ENCODE measurements around the gene IGFBP4.

IGFBP4 gene

DNA sequence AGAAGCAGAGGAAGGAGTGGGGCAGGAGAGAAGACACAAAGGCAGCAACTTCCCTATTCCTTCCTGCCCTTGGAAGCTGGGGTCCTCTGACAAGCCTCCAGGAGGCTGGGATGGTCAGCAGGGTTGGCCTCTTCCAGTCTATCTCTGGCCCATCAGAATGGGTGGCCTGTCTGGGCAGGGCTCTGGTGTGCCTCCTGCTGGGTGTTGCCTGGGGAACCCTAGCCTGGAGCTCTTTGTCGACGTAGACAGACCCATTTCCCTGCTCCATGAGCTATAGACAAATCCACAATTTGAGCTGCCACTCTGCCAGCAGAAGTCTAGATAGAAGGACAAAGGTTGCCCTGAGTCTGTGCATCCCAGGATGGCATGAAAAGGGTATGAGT lies 11.4 kb downstream of the IGFBP4 start:
- H3K4me3 ChIP-seq (ENCODE audit: low read depth, low read length): no peak overlapping the region

DNA sequence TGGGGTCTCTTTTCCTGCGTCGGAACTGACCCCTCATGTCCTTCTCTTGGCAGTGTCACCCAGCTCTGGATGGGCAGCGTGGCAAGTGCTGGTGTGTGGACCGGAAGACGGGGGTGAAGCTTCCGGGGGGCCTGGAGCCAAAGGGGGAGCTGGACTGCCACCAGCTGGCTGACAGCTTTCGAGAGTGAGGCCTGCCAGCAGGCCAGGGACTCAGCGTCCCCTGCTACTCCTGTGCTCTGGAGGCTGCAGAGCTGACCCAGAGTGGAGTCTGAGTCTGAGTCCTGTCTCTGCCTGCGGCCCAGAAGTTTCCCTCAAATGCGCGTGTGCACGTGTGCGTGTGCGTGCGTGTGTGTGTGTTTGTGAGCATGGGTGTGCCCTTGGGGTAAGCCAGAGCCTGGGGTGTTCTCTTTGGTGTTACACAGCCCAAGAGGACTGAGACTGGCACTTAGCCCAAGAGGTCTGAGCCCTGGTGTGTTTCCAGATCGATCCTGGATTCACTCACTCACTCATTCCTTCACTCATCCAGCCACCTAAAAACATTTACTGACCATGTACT lies 13.2 kb downstream of the IGFBP4 start:
- no peak overlapping the region for H3K4me3 ChIP-seq (ENCODE audit: low read depth, low read length)

DNA sequence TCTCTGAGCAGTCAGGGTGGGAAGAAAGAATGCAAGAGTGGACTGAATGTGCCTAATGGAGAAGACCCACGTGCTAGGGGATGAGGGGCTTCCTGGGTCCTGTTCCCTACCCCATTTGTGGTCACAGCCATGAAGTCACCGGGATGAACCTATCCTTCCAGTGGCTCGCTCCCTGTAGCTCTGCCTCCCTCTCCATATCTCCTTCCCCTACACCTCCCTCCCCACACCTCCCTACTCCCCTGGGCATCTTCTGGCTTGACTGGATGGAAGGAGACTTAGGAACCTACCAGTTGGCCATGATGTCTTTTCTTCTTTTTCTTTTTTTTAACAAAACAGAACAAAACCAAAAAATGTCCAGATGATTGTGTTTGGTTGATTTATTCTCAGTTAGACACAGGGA lies 14.1 kb downstream of the IGFBP4 start:
- no peak overlapping the region for H3K4me3 ChIP-seq (ENCODE audit: low read depth, low read length)

DNA sequence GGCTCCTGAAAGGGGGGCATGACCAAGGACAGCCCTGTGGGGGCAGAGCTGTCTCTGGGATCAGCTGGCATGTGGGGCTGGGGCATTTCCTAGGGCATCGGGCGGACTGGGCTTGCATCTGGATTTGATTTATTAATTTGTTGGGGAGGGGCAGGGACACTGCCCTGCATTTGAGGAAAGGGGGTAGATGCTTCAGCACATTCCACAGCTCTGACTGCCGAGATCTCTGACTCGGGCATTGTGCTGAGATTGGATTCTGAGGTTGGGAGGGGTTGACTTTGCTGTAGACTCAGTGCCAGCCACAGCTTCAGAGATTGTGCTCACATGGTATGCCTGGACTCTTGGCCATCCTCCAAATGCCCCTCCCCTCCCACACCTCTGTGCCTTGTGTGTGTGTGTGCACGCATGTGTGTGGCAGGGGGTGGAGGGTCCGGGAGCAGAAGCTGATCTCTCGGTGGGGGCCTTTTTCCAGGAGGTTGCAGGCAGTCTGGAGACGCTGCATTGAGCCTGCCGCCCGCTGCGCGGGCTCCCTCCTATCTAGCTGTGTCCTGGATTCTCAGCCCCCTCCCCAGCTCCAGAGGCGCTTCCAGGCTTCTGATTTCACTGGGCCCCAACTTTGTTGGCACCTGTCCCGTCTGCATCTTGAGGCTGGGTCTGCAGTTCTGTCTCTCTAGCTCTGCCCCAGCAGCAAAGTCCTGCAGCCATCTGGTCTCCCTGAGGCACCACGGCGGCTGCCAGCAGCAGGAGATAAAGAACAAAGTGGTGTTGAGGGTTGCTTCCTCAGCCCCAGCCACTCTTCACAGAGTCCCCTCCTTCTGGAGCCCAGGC lies 14.9 kb downstream of the IGFBP4 start:
- H3K4me3 ChIP-seq (ENCODE audit: low read depth, low read length): no peak overlapping the region

DNA sequence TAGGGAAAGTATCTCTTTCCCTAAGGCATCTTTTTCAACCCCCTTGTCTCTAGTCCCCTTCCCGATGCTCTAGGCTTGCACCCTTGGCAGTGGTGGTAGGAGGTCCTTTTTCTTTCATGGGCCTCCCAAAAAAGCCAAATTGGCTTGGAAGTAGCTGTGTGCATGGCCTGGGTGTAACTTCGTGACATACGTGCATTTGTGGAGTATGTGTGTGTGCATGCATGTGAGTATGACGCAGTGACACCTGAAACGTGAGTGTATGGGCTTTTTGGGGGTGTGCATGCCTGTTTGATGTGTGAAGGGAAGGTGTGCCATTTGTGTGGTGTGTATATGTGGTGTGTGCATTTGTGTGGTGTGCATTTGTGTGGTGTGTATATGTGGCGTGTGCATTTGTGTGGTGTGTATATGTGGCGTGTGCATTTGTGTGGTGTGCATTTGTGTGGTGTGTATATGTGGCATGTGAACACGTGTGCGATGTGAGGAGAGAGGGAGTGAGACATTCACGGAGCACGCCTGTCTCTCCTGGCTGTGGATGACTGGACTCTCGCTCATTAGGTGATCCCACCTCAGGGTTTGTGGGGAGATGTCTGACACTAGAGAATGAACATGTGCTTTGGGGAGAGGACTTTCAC lies 15.7 kb downstream of the IGFBP4 start:
- no peak overlapping the region for H3K4me3 ChIP-seq (ENCODE audit: low read depth, low read length)

DNA sequence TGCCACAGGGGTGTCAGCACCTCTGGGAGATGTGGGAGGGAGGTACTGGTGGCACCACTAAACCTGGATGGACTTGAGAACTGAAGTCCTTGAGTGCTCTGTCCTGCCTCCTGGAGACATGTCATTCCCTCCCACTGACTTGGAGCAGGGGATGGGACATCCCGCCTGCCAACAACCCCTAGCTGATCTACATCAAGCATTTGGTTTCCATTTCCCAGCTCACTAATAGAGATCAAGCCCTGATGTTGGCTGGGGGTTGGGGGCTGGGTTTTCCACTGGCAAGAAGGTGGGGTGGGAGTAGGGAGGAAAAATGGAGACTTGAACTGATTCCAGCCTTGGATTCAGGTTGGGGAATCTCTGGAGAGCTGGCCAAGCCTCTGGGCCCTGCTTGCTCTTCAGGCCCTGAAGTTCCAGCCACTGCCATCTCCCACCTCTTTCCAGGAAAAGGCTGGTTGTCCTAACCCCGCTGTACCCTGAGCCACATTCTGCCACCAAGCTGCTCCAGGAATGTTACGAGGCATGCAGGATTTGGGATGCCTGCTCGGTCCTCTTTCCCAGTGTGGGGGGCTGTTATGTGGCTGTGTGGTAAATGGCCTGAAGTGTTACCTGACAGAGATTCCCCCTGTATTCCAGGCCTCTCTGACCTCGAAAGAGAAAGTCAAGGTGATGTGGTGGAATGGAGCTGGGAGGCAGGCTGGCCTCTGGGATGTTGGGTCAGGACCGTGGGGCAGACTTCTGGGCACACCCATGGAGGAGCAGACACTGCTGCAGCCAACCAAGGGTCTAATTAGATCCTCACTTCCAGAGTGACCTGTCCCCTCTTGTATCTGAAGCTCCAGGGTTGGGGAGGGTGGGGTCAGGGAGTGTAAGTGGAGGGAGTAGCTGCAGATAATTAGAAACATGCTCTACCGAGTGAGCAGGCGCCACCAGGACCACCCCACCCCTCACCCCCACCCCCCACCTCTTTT lies 16.7 kb downstream of the IGFBP4 start:
- H3K4me3 ChIP-seq (ENCODE audit: low read depth, low read length): no peak overlapping the region

DNA sequence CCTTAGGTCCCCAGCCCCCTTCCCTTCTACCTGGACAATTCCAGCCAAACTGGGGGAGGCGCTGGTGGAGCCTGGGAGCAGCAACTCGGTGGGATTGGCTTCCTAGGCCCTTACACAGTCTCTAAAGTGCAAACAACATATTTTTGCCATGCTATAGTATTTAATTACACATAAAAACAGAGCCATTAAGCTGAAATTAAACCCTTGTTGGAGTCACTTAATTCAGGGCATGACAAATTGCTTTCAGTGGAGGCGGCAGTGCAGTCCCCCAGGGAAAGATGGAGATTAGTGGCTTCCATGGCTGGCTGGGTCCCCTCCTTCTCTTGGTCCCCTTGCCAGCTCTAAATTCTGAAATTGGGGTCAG lies 17.3 kb downstream of the IGFBP4 start:
- H3K4me3 ChIP-seq (ENCODE audit: low read depth, low read length): no peak overlapping the region

DNA sequence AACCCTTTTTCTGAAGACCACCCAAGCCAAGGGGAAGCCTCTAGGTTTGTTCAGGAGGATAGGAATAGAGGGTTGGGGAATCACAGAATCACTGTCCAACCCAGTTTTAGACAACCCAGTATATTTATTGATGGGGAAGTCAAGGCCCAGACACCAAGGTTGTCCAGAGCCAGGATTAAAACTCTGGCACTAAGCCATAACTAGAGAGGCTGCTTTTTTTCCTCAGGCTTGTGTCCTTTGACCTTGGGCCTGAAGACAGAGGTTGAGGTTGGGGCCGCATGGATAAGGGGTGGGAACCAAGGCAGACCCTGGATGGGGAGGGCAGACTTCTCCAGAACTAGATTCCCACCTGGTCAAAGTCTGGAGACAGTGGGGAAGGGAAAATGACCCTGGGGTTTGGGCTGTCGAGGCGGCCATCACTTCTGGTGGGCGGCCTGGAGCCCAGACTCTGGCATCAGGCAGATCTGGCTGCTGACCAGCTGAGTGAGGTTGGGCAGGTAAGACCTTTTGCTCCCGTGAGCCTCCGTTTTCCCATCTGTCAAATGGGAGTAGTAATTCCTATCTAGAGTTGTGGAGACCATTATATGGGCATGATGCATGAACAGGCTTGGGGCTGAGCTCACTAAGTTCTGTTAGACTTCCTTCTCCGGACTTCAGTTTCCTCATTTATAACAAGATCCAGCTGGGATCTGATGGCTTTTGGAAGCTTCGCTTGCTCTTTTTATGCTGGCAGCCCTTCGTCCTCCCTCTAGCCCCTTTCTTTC lies 17.9 kb downstream of the IGFBP4 start:
- H3K4me3 ChIP-seq (ENCODE audit: low read depth, low read length): no peak overlapping the region

DNA sequence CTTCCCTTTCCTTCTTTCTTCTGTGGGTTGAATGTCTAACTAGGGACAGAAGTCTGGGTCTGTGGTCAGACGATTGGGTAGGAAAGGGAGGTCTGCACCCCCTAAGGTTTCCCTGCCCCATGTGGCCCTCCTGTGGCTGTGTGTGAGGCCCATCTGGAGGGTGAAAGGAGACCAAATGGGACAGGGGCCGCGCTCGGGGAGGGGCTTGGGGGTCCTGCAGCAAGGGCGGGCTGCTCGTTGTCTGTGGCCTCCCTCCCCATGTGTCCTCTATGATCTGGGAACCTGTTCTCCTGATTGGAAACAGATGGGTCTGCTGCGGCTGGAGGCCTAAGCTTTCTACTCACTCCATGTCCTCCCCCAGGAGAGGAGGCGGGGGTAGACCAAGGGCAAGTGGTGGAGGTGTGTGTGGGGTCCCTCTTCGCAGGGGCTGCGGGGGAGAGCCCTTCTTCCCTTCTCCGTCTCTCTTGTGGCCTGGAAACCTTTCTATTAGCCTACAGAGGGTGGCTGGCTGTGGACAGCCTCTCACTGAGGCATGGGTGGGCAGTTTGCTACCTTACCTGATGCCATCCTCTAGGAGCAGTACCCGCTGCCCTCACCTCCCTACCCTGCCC lies 18.6 kb downstream of the IGFBP4 start:
- no peak overlapping the region for H3K4me3 ChIP-seq (ENCODE audit: low read depth, low read length)

DNA sequence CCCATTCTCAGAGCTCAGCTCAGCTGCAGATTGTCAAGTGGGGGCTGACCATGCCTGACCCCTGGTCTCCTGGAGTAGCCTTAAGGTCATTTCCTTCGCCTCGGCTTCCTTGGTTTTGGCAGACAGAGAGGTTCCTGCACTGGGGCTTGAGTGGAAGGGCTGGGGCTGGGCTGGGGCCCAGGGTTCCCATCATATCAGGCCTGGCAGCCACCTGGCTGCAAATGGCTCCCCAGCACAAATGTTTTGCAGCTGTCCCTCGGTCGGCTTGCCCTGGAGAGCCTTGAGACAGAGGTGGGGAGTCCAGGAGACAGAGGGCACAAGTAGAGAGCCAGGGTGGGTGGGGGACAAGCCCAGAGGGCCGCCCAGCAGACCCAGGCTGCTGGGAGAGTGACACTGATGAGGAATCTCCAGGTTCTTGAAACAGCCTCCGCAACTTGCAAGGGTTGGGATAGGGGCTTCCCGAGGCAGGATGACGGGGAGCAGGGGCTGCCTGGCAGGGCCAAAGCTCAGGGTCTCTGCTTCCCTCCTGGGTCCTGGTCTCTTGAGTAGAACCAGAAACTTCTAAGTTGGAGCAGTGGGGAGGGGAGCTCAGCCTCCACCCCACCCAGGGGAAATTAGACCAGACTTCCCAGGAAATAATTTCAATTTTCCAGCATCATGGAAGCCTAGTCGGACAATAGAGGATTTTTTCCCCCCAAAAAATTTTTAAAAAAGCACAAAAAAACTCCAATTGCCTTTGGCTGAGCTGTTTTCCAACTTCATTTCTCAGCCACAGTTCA lies 19.3 kb downstream of the IGFBP4 start:
- H3K4me3 ChIP-seq (ENCODE audit: low read depth, low read length): no peak overlapping the region

DNA sequence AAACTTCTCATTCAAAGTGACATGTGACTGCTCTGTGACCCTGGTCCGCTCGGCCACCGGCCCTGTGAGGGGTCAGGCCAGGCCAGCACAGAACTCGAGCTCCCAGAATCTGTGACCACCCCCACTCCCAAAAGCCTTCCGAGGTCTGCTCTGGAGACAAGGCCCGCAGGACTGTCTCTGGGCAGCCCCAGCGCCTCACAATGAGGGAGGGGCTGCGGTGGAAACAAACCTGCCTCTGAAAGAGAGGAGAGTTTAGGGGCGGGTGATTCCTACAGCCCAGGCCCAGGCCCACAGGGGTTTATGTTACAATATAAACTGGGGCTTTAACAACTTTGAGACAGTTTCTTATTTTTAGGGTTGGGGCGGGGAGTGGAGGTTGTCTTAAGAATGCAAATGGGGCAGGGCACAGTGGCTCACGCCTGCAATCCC lies 19.9 kb downstream of the IGFBP4 start:
- no peak overlapping the region for H3K4me3 ChIP-seq (ENCODE audit: low read depth, low read length)

DNA sequence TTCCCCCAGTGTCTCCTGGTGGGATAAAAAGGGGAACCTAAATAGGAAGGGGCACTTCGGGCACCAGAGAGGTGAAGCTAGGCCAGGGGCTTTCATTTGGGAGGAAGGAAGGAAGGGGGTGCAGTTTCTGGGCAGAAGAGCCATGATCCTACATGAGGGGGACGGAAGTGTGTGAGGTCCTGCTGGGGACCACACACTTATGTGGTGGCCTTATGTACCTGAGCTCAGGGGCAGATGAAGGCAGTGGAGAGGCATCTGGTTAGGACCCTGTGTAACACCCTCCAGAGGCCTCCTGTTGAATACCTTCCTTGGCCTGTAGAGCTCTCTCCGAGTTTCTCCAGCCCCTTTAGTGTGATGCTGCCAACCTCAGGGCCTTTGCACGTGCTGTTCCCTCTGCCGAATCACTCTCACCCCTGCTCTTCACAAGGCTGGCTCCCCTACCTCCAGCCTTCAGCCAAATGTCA lies 21.2 kb downstream of the IGFBP4 start:
- H3K4me3 ChIP-seq (ENCODE audit: low read depth, low read length): no peak overlapping the region

DNA sequence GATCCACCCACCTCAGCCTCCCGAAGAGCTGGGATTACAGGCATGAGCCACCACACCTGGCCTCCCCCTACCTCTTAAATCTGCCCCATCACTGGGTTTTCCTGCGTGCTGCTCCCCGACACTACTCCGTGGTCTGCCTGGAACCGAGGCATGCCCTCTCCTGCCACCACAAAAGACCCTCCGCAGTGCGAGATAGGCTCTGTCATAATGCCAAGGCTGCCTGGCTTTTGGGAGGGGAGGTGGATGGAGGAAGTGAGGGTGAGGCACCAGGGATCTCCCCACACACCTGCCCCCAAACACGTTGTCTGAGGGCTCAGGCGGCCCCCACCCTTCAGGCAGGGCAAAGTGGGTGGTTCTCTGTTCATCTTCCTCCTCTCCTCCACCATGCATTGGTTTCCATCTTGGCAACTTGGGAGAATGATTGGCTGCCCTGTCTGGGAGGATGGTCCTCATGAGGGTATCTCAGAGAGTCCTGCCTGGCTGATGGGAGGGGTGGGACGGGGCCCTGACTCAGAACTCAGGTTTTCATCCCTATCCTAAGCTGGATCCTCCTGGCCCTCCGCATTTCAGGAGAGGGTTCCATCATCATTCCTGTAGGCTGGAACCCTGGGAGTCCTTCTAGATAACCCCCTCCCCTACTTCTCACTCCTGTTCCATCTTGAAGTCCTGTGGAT lies 23.2 kb downstream of the IGFBP4 start:
- no peak overlapping the region for H3K4me3 ChIP-seq (ENCODE audit: low read depth, low read length)

DNA sequence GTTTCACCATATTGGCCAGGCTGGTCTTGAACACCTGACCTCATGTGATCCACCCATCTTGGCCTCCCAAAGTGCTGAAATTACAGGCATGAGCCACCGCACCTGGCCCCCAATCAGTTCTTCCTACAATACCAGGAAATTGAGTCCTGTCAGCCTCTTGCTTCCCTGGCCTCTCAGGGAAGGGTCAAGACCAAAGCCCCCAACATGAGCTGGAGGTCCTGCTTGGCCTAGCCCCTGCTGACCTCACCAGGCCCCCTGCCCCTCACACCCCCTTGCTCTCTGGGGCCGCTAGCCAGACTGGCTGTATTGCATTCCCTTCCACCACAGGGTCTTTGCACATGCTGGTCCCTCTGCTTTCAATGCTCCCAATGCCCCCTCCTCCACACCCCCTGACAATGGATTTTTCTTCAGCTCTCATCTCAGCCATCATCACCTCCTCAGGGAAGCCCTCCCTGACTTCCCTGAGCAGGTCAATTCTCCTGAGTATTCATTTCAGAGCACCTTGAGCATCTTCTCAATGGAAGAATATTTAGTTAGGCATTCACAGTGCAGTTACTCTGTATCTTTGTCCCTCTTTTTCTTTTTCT lies 24.1 kb downstream of the IGFBP4 start:
- H3K4me3 ChIP-seq (ENCODE audit: low read depth, low read length): no peak overlapping the region

DNA sequence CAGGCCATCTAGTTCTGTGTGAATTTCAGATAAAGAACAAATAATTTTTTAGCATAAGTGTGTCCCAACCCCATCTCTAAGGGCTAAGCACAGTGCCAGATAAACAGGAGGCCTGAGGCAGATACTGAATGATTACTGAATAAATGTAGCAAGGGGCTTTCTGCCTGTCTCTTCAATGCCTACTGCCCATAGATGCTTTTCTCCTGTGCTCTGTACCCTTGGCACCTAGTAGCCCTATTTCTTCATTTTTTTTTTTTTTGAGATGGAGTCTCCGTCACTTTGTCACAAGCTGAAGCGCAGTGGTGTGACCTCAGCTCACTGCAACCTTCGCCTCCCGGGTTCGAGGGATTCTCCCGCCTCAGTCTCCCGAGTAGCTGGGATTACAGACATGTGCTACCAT lies 25.3 kb downstream of the IGFBP4 start:
- no peak overlapping the region for H3K4me3 ChIP-seq (ENCODE audit: low read depth, low read length)

DNA sequence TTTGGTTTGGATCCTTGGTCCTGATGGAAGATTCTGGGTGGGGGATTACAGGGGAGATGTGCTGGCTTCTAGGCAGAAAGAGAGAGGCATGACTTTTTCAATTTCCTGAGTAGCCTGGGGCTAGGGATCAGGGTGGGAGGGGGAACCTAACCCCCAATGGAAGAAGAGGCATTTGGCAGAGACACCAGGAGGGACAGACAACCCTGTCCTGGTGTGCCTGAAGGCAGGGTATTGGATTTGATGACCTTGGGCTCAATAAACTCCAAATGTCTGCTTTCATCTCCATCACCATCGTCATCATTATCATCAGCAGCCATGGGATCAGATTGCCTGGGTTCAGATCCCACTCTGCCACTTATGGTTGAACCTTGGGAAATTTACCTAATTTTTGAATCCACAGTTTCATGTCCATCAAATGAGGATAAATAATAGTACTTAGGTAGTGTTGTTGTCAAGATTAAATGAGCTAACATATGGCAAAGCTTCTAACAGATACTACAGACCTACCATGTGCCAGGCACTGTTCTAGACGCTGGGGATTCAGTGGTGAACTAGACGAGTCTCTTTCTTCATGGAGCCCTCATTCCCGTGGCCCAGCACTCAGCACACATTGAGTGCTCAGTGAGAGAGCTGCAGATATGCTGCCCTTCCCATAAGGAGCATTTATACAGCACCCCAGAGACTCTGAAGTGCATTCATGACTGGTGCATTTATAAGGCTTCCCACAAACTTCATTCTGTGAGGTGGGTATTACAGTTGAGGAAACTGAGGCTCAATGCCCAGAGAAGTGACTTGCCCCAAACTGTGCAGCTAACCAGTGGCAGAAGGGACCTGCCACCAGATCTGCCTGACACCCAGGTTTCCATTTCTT lies 26.8 kb downstream of the IGFBP4 start:
- no peak overlapping the region for H3K4me3 ChIP-seq (ENCODE audit: low read depth, low read length)
